Progenitor cell of endocrine pancreas (in vitro differentiated cells): Measurements from ENCODE around the gene TPRG1L. TPM values are rescaled to one million over a fixed set of nuclear protein-coding genes. Genes with fewer than 3 reads are reported as not detected.

Experiments
- DNase-seq: peaks from one replicate; pipeline ENCODE4 v3.0.0; 2021; ENCODE audit warnings: low spot score; ENCODE audit not compliant: unreplicated experiment
- H3K27ac Mint-ChIP-seq: 2 replicates; pipeline ENCODE4 v1.8.0; 2021; ENCODE audit warnings: mild to moderate bottlenecking, moderate library complexity, mixed read lengths
- H3K27me3 Mint-ChIP-seq: 2 replicates; pipeline ENCODE4 v1.8.0; 2021; ENCODE audit warnings: mixed read lengths
- H3K36me3 Mint-ChIP-seq: 2 replicates; pipeline ENCODE4 v1.8.0; 2022; ENCODE audit warnings: mixed read lengths; ENCODE audit not compliant: insufficient read depth
- H3K4me1 Mint-ChIP-seq: 2 replicates; pipeline ENCODE4 v1.8.0; 2021; ENCODE audit warnings: low read depth, mixed read lengths
- H3K4me3 Mint-ChIP-seq: 2 replicates; pipeline ENCODE4 v1.8.0; 2021; ENCODE audit warnings: low read depth, mild to moderate bottlenecking, moderate library complexity, mixed read lengths
- H3K9me3 Mint-ChIP-seq: 2 replicates; pipeline ENCODE4 v1.8.0; 2021; ENCODE audit warnings: low read depth, mixed read lengths
- CTCF ChIP-seq: fragments of 200-600 bp; sonication (generic); IDR thresholded peaks from one replicate; pipeline ENCODE4 v1.5.0; 2021; ENCODE audit warnings: antibody characterized with exemption, mild to moderate bottlenecking; ENCODE audit not compliant: unreplicated experiment
- total RNA-seq: library from RNA; stranded (reverse); gene quantifications from 2 replicates; pipeline ENCODE4 v1.2.1, GENCODE V29; 2021

Gene TPRG1L
- total RNA-seq, 1 donor from 2014 or later = 31.4 TPM

- Mint-ChIP-seq H3K4me1 (peaks cover 7% of the 10 kb centered on the region), H3K9me3 (no peaks in the 10 kb centered on the region), H3K27me3 (peaks cover 39% of the 10 kb centered on the region), H3K4me3 (peak overlapping the region; percentile 74), H3K27ac (no peak overlapping the region), H3K36me3 (peaks cover 6% of the 10 kb centered on the region)
- TF ChIP-seq CTCF = no peak
- DNase-seq = no peak
Observed at GRCh38 chr1:3650248-3651025, 25.6 kb downstream of the TPRG1L start.

DNA sequence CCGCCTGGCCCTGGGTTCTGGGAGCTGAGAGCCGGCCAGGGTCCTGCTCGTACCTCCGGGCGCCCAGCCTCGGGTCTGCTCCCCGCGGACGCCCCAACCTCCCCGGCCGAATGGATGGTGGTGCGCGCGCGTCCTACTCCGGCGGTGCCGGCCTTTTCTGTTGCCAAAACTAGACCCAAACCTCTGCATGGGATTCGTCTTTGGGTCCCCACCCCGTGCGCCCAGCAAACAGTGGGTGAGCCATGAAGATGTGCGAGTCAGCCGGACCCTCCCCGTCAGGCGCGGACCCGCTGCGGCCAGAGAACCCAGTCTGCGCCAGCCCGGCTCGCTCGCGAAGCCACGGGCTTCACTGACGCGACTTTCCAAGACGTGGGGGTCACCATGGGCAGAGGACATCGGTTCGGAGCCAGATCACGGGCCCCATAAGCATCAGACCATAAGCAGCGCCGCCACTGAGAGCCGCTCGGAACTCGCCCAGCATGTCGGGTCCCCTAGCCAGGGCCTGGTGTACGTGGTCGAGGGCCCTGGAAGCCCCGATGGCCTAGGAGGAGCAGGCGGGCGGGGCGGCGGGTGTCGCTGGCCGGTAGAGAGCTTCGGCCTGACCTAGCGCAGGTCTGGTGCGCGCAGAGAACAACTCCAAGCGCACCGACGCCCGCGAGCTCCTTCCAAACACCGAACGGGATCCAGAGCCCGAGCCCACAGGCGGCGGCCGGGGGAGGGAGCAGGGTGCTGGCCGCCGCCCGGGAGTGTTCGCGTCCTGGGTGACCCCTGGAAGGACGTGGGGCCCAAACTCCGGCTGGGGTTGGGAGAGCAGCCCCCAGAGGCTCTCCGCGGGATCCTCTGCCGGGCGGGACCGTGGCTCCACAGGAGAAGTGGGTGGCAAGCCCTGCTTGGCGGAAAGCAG is 26.5 kb downstream of the TPRG1L start:
- no peak for TF ChIP-seq CTCF
- DNase-seq = no peak
- no peaks in the 10 kb centered on the region for H3K9me3 Mint-ChIP-seq
- H3K27me3 Mint-ChIP-seq = peaks cover 47% of the 10 kb centered on the region
- H3K4me1 Mint-ChIP-seq = peaks cover 7% of the 10 kb centered on the region
- H3K27ac Mint-ChIP-seq = no peak overlapping the region
- H3K36me3 Mint-ChIP-seq = peaks cover 3% of the 10 kb centered on the region
- H3K4me3 Mint-ChIP-seq = peak overlapping the region; percentile 44

- no peak for TF ChIP-seq CTCF
- Mint-ChIP-seq H3K9me3 (no peaks in the 10 kb centered on the region), H3K36me3 (peaks cover 2% of the 10 kb centered on the region), H3K27ac (no peak within 1 kb of the TSS), H3K27me3 (peaks cover 55% of the 10 kb centered on the region), H3K4me1 (peaks cover 7% of the 10 kb centered on the region), H3K4me3 (no peak within 1 kb of the TSS)
- DNase-seq = no peak
Observed at GRCh38 chr1:3651930-3652547, 27.2 kb downstream of the TPRG1L start, which contains the start of gene TP73. Gene TP73, plus strand, starts transcription at chr1:3652516. Its CDS starts 29,850 bp downstream, at chr1:3682366.

DNA sequence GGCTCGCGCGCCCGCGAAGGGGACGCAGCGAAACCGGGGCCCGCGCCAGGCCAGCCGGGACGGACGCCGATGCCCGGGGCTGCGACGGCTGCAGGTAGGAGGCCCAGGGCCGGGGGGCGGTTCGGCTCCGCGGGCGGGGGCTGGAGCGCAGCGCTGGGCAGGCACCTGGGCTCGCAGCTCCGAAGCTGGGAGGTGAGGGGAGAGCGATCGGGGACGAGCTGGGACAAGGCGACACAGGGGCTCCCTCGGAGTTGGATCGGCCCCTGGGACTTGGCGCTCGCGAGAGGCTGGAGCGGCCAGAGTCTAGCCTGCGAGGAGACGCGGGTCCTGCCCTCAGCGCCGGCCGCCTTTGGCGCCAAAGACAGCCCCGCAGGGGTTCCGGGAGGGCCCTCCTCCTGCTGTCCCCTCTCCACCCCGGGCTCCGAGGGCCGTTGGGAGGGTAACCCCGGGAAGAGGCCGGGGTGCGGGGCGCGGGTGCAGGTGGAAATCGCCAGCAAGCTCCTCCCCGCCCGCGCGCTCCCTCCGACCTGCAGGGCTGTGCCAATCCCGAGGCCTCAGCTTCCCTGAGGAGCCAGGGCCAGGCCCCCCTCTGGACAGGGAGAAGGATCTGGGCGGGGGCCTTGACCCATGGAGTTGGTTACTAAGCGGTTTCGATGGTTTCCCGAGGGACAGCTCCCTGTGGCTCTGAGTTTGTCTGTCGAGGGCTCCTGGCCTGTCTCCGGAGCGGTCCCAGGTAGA is 27.9 kb downstream of the TPRG1L start:
- Mint-ChIP-seq H3K4me1 (peaks cover 7% of the 10 kb centered on the region), H3K4me3 (no peak overlapping the region), H3K27ac (no peak overlapping the region), H3K9me3 (no peaks in the 10 kb centered on the region), H3K36me3 (no peaks in the 10 kb centered on the region), H3K27me3 (peaks cover 62% of the 10 kb centered on the region)
- DNase-seq = no peak
- TF ChIP-seq CTCF = no peak
